K562 (cell line): Measurements from ENCODE around the gene NMBR. TPM values are rescaled to one million over a fixed set of nuclear protein-coding genes. Genes with fewer than 3 reads are reported as not detected.

ENCODE experiments used
- CREM ChIP-seq: IDR thresholded peaks from 2 replicates; pipeline ENCODE4 v1.6.1; 2014; ENCODE audit warnings: antibody characterized with exemption, low read depth
- CTBP1 ChIP-seq: fragments of 450-650 bp; IDR thresholded peaks from 2 replicates; pipeline ENCODE4 v1.6.1; 2016; ENCODE audit warnings: borderline replicate concordance
- EGR1 ChIP-seq: fragments of 450-650 bp; conservative IDR thresholded peaks from 2 replicates; pipeline ENCODE4 v1.6.1; 2017; ENCODE audit warnings: mild to moderate bottlenecking
- GATA2 ChIP-seq: sonication (generic); formaldehyde crosslinking; IDR thresholded peaks from 2 replicates; pipeline ENCODE4 v1.4.0; 2020; ENCODE audit warnings: mild to moderate bottlenecking, missing genetic modification reagents
- HDAC1 ChIP-seq, 2 experiments: fragments of 450-650 bp; IDR thresholded peaks; 2 replicates each; pipeline ENCODE4 v1.6.1; 2016 to 2017; ENCODE audit warnings: inconsistent platforms in 1 of 2, mild to moderate bottlenecking in 1 of 2, moderate library complexity in 1 of 2
- JUND ChIP-seq, 2 experiments: IDR thresholded peaks; 2 replicates in 1 of 2; 3 replicates in 1 of 2; pipeline ENCODE4 v1.6.1; 2011; ENCODE audit warnings: borderline replicate concordance in 2 of 2, low read depth in 2 of 2, low read length in 2 of 2, improper control_type of control experiment in 1 of 2, missing biosample characterization in 1 of 2, missing genetic modification characterization in 1 of 2, missing genetic modification reagents in 1 of 2
- KLF13 ChIP-seq: fragments of 450-650 bp; IDR thresholded peaks from 2 replicates; pipeline ENCODE4 v1.6.1; 2016; ENCODE audit warnings: missing genetic modification characterization, low read depth, mild to moderate bottlenecking, missing compliant biosample characterization, moderate library complexity, borderline replicate concordance
- L3MBTL2 ChIP-seq: fragments of 450-650 bp; IDR thresholded peaks from 2 replicates; pipeline ENCODE4 v1.6.1; 2016; ENCODE audit warnings: mild to moderate bottlenecking, moderate library complexity
- MBD2 ChIP-seq: sonication (generic); IDR thresholded peaks from 2 replicates; pipeline ENCODE4 v1.6.1; 2016; ENCODE audit warnings: low read depth, borderline replicate concordance
- MCM3 ChIP-seq: fragments of 450-650 bp; IDR thresholded peaks from 2 replicates; pipeline ENCODE4 v1.6.1; 2016
- NR2C1 ChIP-seq, 2 experiments: fragments of 450-650 bp; IDR thresholded peaks; 2 replicates each; pipeline ENCODE4 v1.6.1; 2017; ENCODE audit warnings: mild to moderate bottlenecking in 2 of 2, antibody characterized with exemption in 1 of 2, inconsistent platforms in 1 of 2, missing compliant biosample characterization in 1 of 2, missing genetic modification characterization in 1 of 2
- PBX2 ChIP-seq, 2 experiments: IDR thresholded peaks in 1 of 2; conservative IDR thresholded peaks in 1 of 2; 2 replicates each; pipeline ENCODE4 v1.6.1; 2016; ENCODE audit warnings: low read depth in 2 of 2, mild to moderate bottlenecking in 1 of 2, missing compliant biosample characterization in 1 of 2, missing genetic modification characterization in 1 of 2, moderate library complexity in 1 of 2
- PHB ChIP-seq: fragments of 250-450 bp; sonication (Bioruptor Pico); IDR thresholded peaks from 2 replicates; pipeline ENCODE4 v1.5.0; 2021
- POLR2A ChIP-seq: fragments of 450-650 bp; conservative IDR thresholded peaks from 2 replicates; pipeline ENCODE4 v1.6.1; 2016
- SMARCE1 ChIP-seq: fragments of 450-650 bp; IDR thresholded peaks from 2 replicates; pipeline ENCODE4 v1.7.1; 2016; ENCODE audit warnings: mild to moderate bottlenecking
- TBP ChIP-seq: optimal IDR thresholded peaks from 2 replicates; pipeline ENCODE3; 2011; ENCODE audit warnings: low read depth, low read length, improper control_type of control experiment
- ZBTB33 ChIP-seq: sonication (generic); formaldehyde crosslinking; IDR thresholded peaks from 2 replicates; pipeline ENCODE4 v1.8.1; 2023; ENCODE audit warnings: mild to moderate bottlenecking, missing genetic modification reagents
- ZNF41 ChIP-seq: fragments of 250-450 bp; sonication (Bioruptor Pico); conservative IDR thresholded peaks from 2 replicates; pipeline ENCODE4 v1.4.0; 2020; ENCODE audit warnings: mild to moderate bottlenecking
- polyA plus RNA-seq, 8 experiments: library from polyadenylated mRNA; depleted of rRNA in 4 of 8; stranded (reverse) in 5 of 8; unstranded in 3 of 8; fragments of >200 nt; fragmentation: Nextera tagmentation in 2 of 8; fragmentation: Illumina TruSeq in 1 of 8; extraction: Ambion mirVana in 2 of 8; extraction: Trizol in 1 of 8; gene quantifications; 2 replicates each; pipeline versions ENCODE4 v1.2.1 to v1.2.3, GENCODE V29; 2011 to 2014; ENCODE audit warnings: inconsistent platforms in 1 of 8, missing spikeins in 1 of 8
- total RNA-seq, 7 experiments: library from RNA; depleted of rRNA in 6 of 7; stranded (reverse); fragments of >200 nt in 6 of 7; fragmentation: Illumina TruSeq in 2 of 7; extraction: Trizol in 2 of 7; gene quantifications; 2 replicates each; pipeline versions ENCODE4 v1.2.1 to v1.2.3, GENCODE V29; 2011 to 2021; ENCODE audit warnings: low replicate concordance in 1 of 7
- TF ChIP-seq, protein P1 (sequence below): fragments of 450-650 bp; IDR thresholded peaks from 2 replicates; pipeline ENCODE4 v1.6.1; 2016; ENCODE audit warnings: borderline replicate concordance

The NMBR gene
- total and polyA plus RNA-seq, 9 of the 15 experiments (the other 6 are each of a cell fraction or from before 2014, with no cell fraction given): not detected

DNA sequence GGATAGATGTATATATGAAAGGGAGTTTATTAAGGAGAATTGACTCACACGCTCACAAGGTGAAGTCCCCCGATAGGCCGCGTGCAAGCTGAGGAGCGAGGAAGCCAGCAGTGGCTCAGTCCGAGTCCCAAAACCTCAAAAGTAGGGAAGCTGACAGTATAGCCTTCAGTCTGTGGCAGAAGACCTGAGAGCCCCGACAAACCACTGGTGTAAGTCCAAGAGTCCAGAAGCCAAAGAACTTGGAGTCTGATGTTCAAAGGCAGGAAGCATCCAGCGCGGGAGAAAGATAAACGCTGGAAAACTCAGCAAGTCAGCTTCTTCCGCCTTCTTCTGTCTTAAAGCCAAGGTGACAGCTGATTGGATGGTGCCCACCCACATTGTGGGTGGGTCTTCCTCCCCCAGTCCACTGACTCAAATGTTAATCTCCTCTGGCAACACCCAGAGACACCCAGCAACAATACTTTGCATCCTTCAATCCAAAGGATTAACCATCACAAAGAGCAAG lies 116.8 kb downstream of the NMBR start (continued):
- no peak for TF ChIP-seq PBX2 (CRISPR knock-in tag; IDR thresholded peaks at IDR 0.05; ENCODE audit: low read depth)
- TF ChIP-seq PBX2 (tag; conservative IDR thresholded peaks at IDR 0.05; ENCODE audit: low read depth): peak; percentile 26; the same call in 1 of the 2 replicates
- no peak for TF ChIP-seq ZNF41 (CRISPR knock-in tag)
- peak; percentile 77 for TF ChIP-seq POLR2A
- no peak for TF ChIP-seq ZBTB33 (CRISPR knock-in tag)
- TF ChIP-seq MBD2: peak; percentile 26; the same call in 1 of the 2 replicates
- peak; percentile 65; the same call in 1 of the 2 replicates for TF ChIP-seq CTBP1
- 0 out of 2 replicates have a peak, but pooled peaks have one; percentile 14 for TF ChIP-seq SMARCE1
- TF ChIP-seq EGR1: peak; percentile 89
- peak; percentile 32 for TF ChIP-seq TBP
- TF ChIP-seq L3MBTL2: peak; percentile 95
- TF ChIP-seq, protein P1, sequence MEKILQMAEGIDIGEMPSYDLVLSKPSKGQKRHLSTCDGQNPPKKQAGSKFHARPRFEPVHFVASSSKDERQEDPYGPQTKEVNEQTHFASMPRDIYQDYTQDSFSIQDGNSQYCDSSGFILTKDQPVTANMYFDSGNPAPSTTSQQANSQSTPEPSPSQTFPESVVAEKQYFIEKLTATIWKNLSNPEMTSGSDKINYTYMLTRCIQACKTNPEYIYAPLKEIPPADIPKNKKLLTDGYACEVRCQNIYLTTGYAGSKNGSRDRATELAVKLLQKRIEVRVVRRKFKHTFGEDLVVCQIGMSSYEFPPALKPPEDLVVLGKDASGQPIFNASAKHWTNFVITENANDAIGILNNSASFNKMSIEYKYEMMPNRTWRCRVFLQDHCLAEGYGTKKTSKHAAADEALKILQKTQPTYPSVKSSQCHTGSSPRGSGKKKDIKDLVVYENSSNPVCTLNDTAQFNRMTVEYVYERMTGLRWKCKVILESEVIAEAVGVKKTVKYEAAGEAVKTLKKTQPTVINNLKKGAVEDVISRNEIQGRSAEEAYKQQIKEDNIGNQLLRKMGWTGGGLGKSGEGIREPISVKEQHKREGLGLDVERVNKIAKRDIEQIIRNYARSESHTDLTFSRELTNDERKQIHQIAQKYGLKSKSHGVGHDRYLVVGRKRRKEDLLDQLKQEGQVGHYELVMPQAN: peak; percentile 51
- no peak for TF ChIP-seq KLF13 (tag)
- no peak for TF ChIP-seq GATA2
- 0 out of 4 replicates have a peak, but pooled peaks of 1 of the 2 experiments have one; percentile 59 for TF ChIP-seq HDAC1 (IDR thresholded peaks at IDR 0.05)
- no peak for TF ChIP-seq PHB
- 0 out of 2 replicates have a peak, but pooled peaks have one; percentile 13 for TF ChIP-seq CREM
- TF ChIP-seq NR2C1 (IDR thresholded peaks at IDR 0.05): no peak
- no peak for TF ChIP-seq NR2C1 (tag; IDR thresholded peaks at IDR 0.05)
- TF ChIP-seq JUND (IDR thresholded peaks at IDR 0.05; ENCODE audit: borderline replicate concordance, low read depth, low read length): peak; percentile 13; the same call in 1 of the 2 replicates
- no peak for TF ChIP-seq JUND (tag; IDR thresholded peaks at IDR 0.05; ENCODE audit: borderline replicate concordance, low read depth, low read length)
- no peak for TF ChIP-seq MCM3
